Measurements from ENCODE around the gene SLC13A4.
"Not testable (repeated sequence)": the region's sequence is repeated elsewhere in the genome, so short reads cannot be mapped to it uniquely, and the experiment has no call there.

SLC13A4 gene

GRCh38 chr7:135672560-135673359, 55.2 kb downstream of the SLC13A4 start:
- DNase-seq (ENCODE audit: low read depth): no peak
- no peak overlapping the region for H3K4me3 ChIP-seq (ENCODE audit: low read depth, low read length)

GRCh38 chr7:135670179-135670578, 57.8 kb downstream of the SLC13A4 start:
- no peak for DNase-seq (ENCODE audit: low read depth)

GRCh38 chr7:135669774-135670173, 58.2 kb downstream of the SLC13A4 start:
- no peak overlapping the region for H3K4me3 ChIP-seq (ENCODE audit: low read depth, low read length)
- DNase-seq (ENCODE audit: low read depth): no peak

More at GRCh38 chr7:135670179-135670578, 57.8 kb downstream of the SLC13A4 start:
- no peak overlapping the region for H3K4me3 ChIP-seq (ENCODE audit: low read depth, low read length)

- not testable (repeated sequence) for DNase-seq (ENCODE audit: low read depth); H3K4me3 ChIP-seq (ENCODE audit: low read depth, low read length)
Measured at GRCh38 chr7:135668852-135669395, 59.1 kb downstream of the SLC13A4 start.

GRCh38 chr7:135667626-135668025, 60.4 kb downstream of the SLC13A4 start:
- not testable (repeated sequence) for DNase-seq (ENCODE audit: low read depth); H3K4me3 ChIP-seq (ENCODE audit: low read depth, low read length)

- no peak for DNase-seq (ENCODE audit: low read depth)
- H3K4me3 ChIP-seq (ENCODE audit: low read depth, low read length): no peak overlapping the region
Measured at GRCh38 chr7:135666846-135667245, 61.1 kb downstream of the SLC13A4 start.

- DNase-seq (ENCODE audit: low read depth): no peak
- no peak overlapping the region for H3K4me3 ChIP-seq (ENCODE audit: low read depth, low read length)
Measured at GRCh38 chr7:135666156-135666555, 61.8 kb downstream of the SLC13A4 start.

GRCh38 chr7:135665042-135665441, 62.9 kb downstream of the SLC13A4 start:
- DNase-seq (ENCODE audit: low read depth): no peak

GRCh38 chr7:135664046-135664589, 63.9 kb downstream of the SLC13A4 start:
- no peak overlapping the region for H3K4me3 ChIP-seq (ENCODE audit: low read depth, low read length)
- no peak for DNase-seq (ENCODE audit: low read depth)

More at GRCh38 chr7:135665042-135665441, 62.9 kb downstream of the SLC13A4 start:
- H3K4me3 ChIP-seq (ENCODE audit: low read depth, low read length): no peak overlapping the region

GRCh38 chr7:135662373-135663114, 65.4 kb downstream of the SLC13A4 start, which contains the start of gene STMP1:
Gene STMP1, plus strand, starts transcription at chr7:135662514.
- peak; percentile 84 for DNase-seq (ENCODE audit: low read depth)
- peak within 1 kb of the TSS; percentile 95 for H3K4me3 ChIP-seq (ENCODE audit: low read depth, low read length)

GRCh38 chr7:135662123-135662372, 65.9 kb downstream of the SLC13A4 start:
- DNase-seq (ENCODE audit: low read depth): no peak
- peak overlapping the region; percentile 95 for H3K4me3 ChIP-seq (ENCODE audit: low read depth, low read length)

- DNase-seq (ENCODE audit: low read depth): no peak
- H3K4me3 ChIP-seq (ENCODE audit: low read depth, low read length): peak overlapping the region; percentile 95
Measured at GRCh38 chr7:135661311-135662122, 66.5 kb downstream of the SLC13A4 start.

GRCh38 chr7:135659159-135659846, 68.7 kb downstream of the SLC13A4 start:
- H3K4me3 ChIP-seq (ENCODE audit: low read depth, low read length): no peak overlapping the region
- no peak for DNase-seq (ENCODE audit: low read depth)

GRCh38 chr7:135658564-135658963, 69.4 kb downstream of the SLC13A4 start:
- DNase-seq (ENCODE audit: low read depth): no peak
- H3K4me3 ChIP-seq (ENCODE audit: low read depth, low read length): no peak overlapping the region

- no peak for DNase-seq (ENCODE audit: low read depth)
- H3K4me3 ChIP-seq (ENCODE audit: low read depth, low read length): no peak overlapping the region
Measured at GRCh38 chr7:135653340-135654080, 74.5 kb downstream of the SLC13A4 start.

GRCh38 chr7:135650831-135651573, 77.0 kb downstream of the SLC13A4 start:
- DNase-seq (ENCODE audit: low read depth): peak; percentile 28
- no peak overlapping the region for H3K4me3 ChIP-seq (ENCODE audit: low read depth, low read length)

GRCh38 chr7:135648235-135648634, 79.8 kb downstream of the SLC13A4 start:
- no peak overlapping the region for H3K4me3 ChIP-seq (ENCODE audit: low read depth, low read length)
- no peak for DNase-seq (ENCODE audit: low read depth)

GRCh38 chr7:135647755-135648154, 80.2 kb downstream of the SLC13A4 start:
- DNase-seq (ENCODE audit: low read depth): no peak
- H3K4me3 ChIP-seq (ENCODE audit: low read depth, low read length): no peak overlapping the region

All from skeletal muscle cell (primary cell).